ENCODE results near the gene TCERG1L.

DNA sequence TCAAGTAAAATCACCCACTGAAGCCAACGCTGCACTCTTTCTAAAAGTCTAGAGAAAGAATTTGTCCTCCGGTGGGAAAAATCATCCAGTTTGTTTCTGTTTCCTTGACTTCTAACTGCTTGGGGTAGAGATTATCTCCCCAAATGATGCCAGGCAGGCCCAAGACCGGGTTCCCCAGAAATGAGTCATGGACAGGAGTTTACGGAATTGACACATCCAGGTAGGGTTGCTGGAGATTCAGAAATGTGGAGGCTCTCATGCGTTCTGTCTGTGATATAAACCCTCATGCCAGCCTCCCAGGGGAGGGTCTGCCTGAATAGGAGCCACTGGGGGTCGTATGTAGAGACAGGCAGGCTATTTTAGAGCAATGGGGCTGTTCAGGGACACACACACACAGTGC, 230.9 kb downstream of the TCERG1L start:
- TF ChIP-seq EZH2 (IDR thresholded peaks at IDR 0.05; ENCODE audit: borderline replicate concordance, insufficient read depth, low read length, poor library complexity, severe bottlenecking) = no peak
- TF ChIP-seq, protein P1, sequence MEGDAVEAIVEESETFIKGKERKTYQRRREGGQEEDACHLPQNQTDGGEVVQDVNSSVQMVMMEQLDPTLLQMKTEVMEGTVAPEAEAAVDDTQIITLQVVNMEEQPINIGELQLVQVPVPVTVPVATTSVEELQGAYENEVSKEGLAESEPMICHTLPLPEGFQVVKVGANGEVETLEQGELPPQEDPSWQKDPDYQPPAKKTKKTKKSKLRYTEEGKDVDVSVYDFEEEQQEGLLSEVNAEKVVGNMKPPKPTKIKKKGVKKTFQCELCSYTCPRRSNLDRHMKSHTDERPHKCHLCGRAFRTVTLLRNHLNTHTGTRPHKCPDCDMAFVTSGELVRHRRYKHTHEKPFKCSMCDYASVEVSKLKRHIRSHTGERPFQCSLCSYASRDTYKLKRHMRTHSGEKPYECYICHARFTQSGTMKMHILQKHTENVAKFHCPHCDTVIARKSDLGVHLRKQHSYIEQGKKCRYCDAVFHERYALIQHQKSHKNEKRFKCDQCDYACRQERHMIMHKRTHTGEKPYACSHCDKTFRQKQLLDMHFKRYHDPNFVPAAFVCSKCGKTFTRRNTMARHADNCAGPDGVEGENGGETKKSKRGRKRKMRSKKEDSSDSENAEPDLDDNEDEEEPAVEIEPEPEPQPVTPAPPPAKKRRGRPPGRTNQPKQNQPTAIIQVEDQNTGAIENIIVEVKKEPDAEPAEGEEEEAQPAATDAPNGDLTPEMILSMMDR (IDR thresholded peaks at IDR 0.05; ENCODE audit: poor library complexity, severe bottlenecking) = no peak
- no peak for TF ChIP-seq POLR2AphosphoS5 (IDR thresholded peaks at IDR 0.05)
- TF ChIP-seq RAD21 (conservative IDR thresholded peaks at IDR 0.05) = no peak
- TF ChIP-seq, protein P2, sequence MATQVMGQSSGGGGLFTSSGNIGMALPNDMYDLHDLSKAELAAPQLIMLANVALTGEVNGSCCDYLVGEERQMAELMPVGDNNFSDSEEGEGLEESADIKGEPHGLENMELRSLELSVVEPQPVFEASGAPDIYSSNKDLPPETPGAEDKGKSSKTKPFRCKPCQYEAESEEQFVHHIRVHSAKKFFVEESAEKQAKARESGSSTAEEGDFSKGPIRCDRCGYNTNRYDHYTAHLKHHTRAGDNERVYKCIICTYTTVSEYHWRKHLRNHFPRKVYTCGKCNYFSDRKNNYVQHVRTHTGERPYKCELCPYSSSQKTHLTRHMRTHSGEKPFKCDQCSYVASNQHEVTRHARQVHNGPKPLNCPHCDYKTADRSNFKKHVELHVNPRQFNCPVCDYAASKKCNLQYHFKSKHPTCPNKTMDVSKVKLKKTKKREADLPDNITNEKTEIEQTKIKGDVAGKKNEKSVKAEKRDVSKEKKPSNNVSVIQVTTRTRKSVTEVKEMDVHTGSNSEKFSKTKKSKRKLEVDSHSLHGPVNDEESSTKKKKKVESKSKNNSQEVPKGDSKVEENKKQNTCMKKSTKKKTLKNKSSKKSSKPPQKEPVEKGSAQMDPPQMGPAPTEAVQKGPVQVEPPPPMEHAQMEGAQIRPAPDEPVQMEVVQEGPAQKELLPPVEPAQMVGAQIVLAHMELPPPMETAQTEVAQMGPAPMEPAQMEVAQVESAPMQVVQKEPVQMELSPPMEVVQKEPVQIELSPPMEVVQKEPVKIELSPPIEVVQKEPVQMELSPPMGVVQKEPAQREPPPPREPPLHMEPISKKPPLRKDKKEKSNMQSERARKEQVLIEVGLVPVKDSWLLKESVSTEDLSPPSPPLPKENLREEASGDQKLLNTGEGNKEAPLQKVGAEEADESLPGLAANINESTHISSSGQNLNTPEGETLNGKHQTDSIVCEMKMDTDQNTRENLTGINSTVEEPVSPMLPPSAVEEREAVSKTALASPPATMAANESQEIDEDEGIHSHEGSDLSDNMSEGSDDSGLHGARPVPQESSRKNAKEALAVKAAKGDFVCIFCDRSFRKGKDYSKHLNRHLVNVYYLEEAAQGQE (IDR thresholded peaks at IDR 0.05; ENCODE audit: borderline replicate concordance) = no peak
- no peak for TF ChIP-seq SMC3 (conservative IDR thresholded peaks at IDR 0.05; ENCODE audit: poor library complexity)
- TF ChIP-seq TAF1 (IDR thresholded peaks at IDR 0.05; ENCODE audit: low read depth) = no peak
